ENCODE results near the gene MAOA.

DNA sequence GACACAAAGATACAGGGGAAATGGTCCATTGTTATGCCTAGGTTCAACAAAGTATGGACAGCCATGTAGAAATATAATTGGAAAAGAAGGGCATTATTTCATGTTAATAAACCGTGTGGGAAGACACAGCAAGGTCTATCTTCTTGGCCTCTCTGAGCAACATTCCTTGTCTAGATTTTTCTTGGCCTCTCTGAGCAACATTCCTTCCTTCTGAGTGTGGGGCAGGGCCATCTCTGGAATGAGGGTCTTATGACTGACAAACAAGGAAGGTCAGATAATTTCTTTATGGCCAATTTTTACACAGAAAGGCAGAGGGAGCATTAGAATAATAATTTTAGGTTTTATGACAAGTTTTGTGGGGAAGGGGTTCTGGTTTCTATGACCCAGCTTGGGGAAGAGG is 24.3 kb upstream of the MAOA start:
- TF ChIP-seq, protein P1, sequence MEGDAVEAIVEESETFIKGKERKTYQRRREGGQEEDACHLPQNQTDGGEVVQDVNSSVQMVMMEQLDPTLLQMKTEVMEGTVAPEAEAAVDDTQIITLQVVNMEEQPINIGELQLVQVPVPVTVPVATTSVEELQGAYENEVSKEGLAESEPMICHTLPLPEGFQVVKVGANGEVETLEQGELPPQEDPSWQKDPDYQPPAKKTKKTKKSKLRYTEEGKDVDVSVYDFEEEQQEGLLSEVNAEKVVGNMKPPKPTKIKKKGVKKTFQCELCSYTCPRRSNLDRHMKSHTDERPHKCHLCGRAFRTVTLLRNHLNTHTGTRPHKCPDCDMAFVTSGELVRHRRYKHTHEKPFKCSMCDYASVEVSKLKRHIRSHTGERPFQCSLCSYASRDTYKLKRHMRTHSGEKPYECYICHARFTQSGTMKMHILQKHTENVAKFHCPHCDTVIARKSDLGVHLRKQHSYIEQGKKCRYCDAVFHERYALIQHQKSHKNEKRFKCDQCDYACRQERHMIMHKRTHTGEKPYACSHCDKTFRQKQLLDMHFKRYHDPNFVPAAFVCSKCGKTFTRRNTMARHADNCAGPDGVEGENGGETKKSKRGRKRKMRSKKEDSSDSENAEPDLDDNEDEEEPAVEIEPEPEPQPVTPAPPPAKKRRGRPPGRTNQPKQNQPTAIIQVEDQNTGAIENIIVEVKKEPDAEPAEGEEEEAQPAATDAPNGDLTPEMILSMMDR (IDR thresholded peaks at IDR 0.05; ENCODE audit: low read length) = no peak
- no peak for TF ChIP-seq EZH2 (IDR thresholded peaks at IDR 0.05; ENCODE audit: borderline replicate concordance, low read length)
